GM21737 (cell line): ENCODE measurements around the gene IRF4.
"Not testable (repeated sequence)": the region's sequence is repeated elsewhere in the genome, so short reads cannot be mapped to it uniquely, and the experiment has no call there.

ENCODE experiments used
- ATAC-seq: cut with Tn5 transposase; IDR thresholded peaks from one replicate; pipeline ENCODE4 v1.9.1; 2021; ENCODE audit warnings: mild to moderate bottlenecking, moderate library complexity; ENCODE audit not compliant: unreplicated experiment

Gene IRF4

GRCh38 chr6:364609-365540 is 26.7 kb upstream of the IRF4 start:
- no peak for ATAC-seq

GRCh38 chr6:365835-366234 is 25.7 kb upstream of the IRF4 start:
- no peak for ATAC-seq

GRCh38 chr6:366389-367297 is 24.9 kb upstream of the IRF4 start:
- no peak for ATAC-seq

GRCh38 chr6:367298-367794 is 24.2 kb upstream of the IRF4 start:
- no peak for ATAC-seq

- ATAC-seq = no peak
These were observed 23.5 kb upstream of the IRF4 start for GRCh38 chr6:367891-368630.

- ATAC-seq = no peak
These were observed 21.8 kb upstream of the IRF4 start for GRCh38 chr6:369559-370431.

GRCh38 chr6:370555-370954 is 21.0 kb upstream of the IRF4 start:
- no peak for ATAC-seq

GRCh38 chr6:371851-372250 is 19.7 kb upstream of the IRF4 start:
- not testable (repeated sequence) for ATAC-seq

GRCh38 chr6:372336-372911 is 19.1 kb upstream of the IRF4 start:
- ATAC-seq = peak; percentile 49

GRCh38 chr6:373031-373430 is 18.5 kb upstream of the IRF4 start:
- no peak for ATAC-seq

- no peak for ATAC-seq
These were observed 17.5 kb upstream of the IRF4 start for GRCh38 chr6:373773-374724.

- no peak for ATAC-seq
These were observed 16.6 kb upstream of the IRF4 start for GRCh38 chr6:374956-375355.

- ATAC-seq = no peak
These were observed 14.5 kb upstream of the IRF4 start for GRCh38 chr6:376827-377640.

- not testable (repeated sequence) for ATAC-seq
These were observed 13.9 kb upstream of the IRF4 start for GRCh38 chr6:377641-378020.

- ATAC-seq = no peak
These were observed 13.2 kb upstream of the IRF4 start for GRCh38 chr6:378090-378957.

- ATAC-seq = no peak
These were observed 12.6 kb upstream of the IRF4 start for GRCh38 chr6:378958-379409.
